ENCODE results near the gene EPHA4. TPM values are rescaled to one million over a fixed set of nuclear protein-coding genes. Genes with fewer than 3 reads are reported as not detected.

EPHA4 gene
- total RNA-seq, 4 donors from 2014 or later, result 3.5 to 16.5 (median 12.4) TPM

- DNase-seq, result no peak
- H3K27me3 ChIP-seq, result no peaks in the 10 kb centered on the region
- no peak overlapping the region for H3K27ac ChIP-seq
- H3K4me3 ChIP-seq, result no peak overlapping the region
- TF ChIP-seq CTCF (IDR thresholded peaks at IDR 0.05) (no peak), POLR2A (IDR thresholded peaks at IDR 0.05) (no peak)
- no peaks in the 10 kb centered on the region for H3K9me3 ChIP-seq
- H3K4me1 ChIP-seq, result no peaks in the 10 kb centered on the region
- H3K36me3 ChIP-seq, result no peaks in the 10 kb centered on the region
Measured at GRCh38 chr2:221385716-221386115, 186.4 kb downstream of the EPHA4 start.

DNA sequence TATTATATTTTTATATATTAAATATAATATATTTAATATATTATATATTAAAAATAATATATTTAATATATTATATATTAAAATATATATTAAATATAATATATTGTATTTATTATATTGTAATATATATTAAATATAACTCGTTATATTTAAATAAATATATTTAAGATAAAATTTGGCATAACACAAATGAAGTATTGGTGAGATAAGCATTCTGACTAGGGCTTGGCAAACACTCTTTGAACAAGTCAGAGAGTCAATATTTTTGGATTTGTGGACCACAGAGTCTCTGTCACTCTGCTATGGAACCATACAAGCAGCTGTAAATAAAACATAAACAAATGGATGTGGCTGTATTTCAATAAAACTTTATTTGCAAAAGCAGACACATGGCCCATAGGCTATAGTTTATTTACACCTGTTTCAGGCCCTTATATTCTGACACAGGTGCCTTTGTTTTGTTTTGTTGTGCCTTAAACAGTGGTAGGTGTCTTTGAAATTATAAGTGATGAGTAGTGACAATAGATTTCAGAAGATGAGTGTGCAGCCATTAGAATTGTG lies 190.1 kb downstream of the EPHA4 start:
- H3K36me3 ChIP-seq, result no peaks in the 10 kb centered on the region
- no peak for TF ChIP-seq POLR2A (IDR thresholded peaks at IDR 0.05)
- no peak for TF ChIP-seq CTCF (IDR thresholded peaks at IDR 0.05)
- H3K9me3 ChIP-seq, result no peaks in the 10 kb centered on the region
- DNase-seq, result no peak
- no peaks in the 10 kb centered on the region for H3K4me1 ChIP-seq
- H3K27me3 ChIP-seq, result no peaks in the 10 kb centered on the region
- H3K4me3 ChIP-seq, result no peak overlapping the region
- no peak overlapping the region for H3K27ac ChIP-seq

- no peaks in the 10 kb centered on the region for H3K36me3 ChIP-seq
- H3K4me3 ChIP-seq, result no peak overlapping the region
- H3K4me1 ChIP-seq, result no peaks in the 10 kb centered on the region
- no peaks in the 10 kb centered on the region for H3K27me3 ChIP-seq
- no peaks in the 10 kb centered on the region for H3K9me3 ChIP-seq
- TF ChIP-seq CTCF (IDR thresholded peaks at IDR 0.05), result no peak
- no peak for TF ChIP-seq POLR2A (IDR thresholded peaks at IDR 0.05)
- no peak for DNase-seq
- no peak overlapping the region for H3K27ac ChIP-seq
Measured at GRCh38 chr2:221380686-221381085, 191.4 kb downstream of the EPHA4 start.

- Histone ChIP-seq H3K9me3 (no peaks in the 10 kb centered on the region), H3K36me3 (no peaks in the 10 kb centered on the region), H3K4me1 (no peaks in the 10 kb centered on the region), H3K4me3 (no peak overlapping the region), H3K27ac (no peak overlapping the region), H3K27me3 (no peaks in the 10 kb centered on the region)
- no peak for DNase-seq
- TF ChIP-seq CTCF (IDR thresholded peaks at IDR 0.05) (no peak), POLR2A (IDR thresholded peaks at IDR 0.05) (no peak)
Measured at GRCh38 chr2:221380062-221380461, 192.0 kb downstream of the EPHA4 start.

DNA sequence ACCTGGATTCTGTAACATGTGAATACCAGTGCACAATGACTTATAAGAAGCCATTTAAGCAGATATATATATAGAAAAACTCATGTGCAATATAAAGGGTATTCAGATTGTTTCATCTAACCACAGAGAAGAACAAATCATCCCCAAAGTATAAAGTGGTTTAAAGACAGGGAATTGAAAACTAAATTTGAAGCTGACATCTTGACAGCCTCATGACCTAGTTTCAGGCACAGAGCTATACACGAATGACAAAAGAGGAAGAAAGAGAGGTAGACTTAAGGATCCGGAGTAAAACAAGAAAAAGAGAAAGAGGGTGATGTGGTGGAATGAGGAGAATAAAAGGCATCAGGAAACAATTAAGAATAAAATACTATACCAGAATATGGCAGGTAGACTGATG lies 194.5 kb downstream of the EPHA4 start:
- Histone ChIP-seq H3K27me3 (no peaks in the 10 kb centered on the region), H3K27ac (no peak overlapping the region), H3K4me3 (no peak overlapping the region), H3K36me3 (no peaks in the 10 kb centered on the region), H3K4me1 (no peaks in the 10 kb centered on the region), H3K9me3 (no peaks in the 10 kb centered on the region)
- DNase-seq, result no peak
- TF ChIP-seq POLR2A (IDR thresholded peaks at IDR 0.05), result no peak
- TF ChIP-seq CTCF (IDR thresholded peaks at IDR 0.05), result no peak

GRCh38 chr2:221377066-221377465 lies 195.0 kb downstream of the EPHA4 start:
- Histone ChIP-seq H3K9me3 (no peaks in the 10 kb centered on the region), H3K36me3 (no peaks in the 10 kb centered on the region), H3K4me1 (no peaks in the 10 kb centered on the region), H3K27ac (no peak overlapping the region), H3K27me3 (no peaks in the 10 kb centered on the region), H3K4me3 (no peak overlapping the region)
- no peak for DNase-seq
- TF ChIP-seq POLR2A (IDR thresholded peaks at IDR 0.05) (no peak), CTCF (IDR thresholded peaks at IDR 0.05) (no peak)

All from Peyer's patch (tissue), 4 donors.